ENCODE results near the gene NEMP1.

NEMP1 gene

GRCh38 chr12:57127726-57128518 is 49.3 kb upstream of the NEMP1 start, which contains the start of gene LRP1 (continued):
- TF ChIP-seq POU6F1 (CRISPR knock-in tag; IDR thresholded peaks at IDR 0.05; ENCODE audit: borderline replicate concordance, low read depth) (no peak), ZFP30 (CRISPR knock-in tag; IDR thresholded peaks at IDR 0.05) (no peak), OSR1 (CRISPR knock-in tag; IDR thresholded peaks at IDR 0.05) (no peak), TCF4 (CRISPR knock-in tag; IDR thresholded peaks at IDR 0.05; ENCODE audit: borderline replicate concordance) (no peak)

GRCh38 chr12:57127101-57127725 is 48.6 kb upstream of the NEMP1 start:
- no peak for TF ChIP-seq RARB (CRISPR knock-in tag; IDR thresholded peaks at IDR 0.05)
- no peak for TF ChIP-seq ISL1 (CRISPR knock-in tag; IDR thresholded peaks at IDR 0.05)
- TF ChIP-seq CSDC2 (CRISPR knock-in tag; IDR thresholded peaks at IDR 0.05): no peak
- TF ChIP-seq ZFP30 (CRISPR knock-in tag; IDR thresholded peaks at IDR 0.05): no peak
- TF ChIP-seq CSRNP3 (CRISPR knock-in tag; IDR thresholded peaks at IDR 0.05): no peak
- peak; percentile 48 for ATAC-seq

GRCh38 chr12:57126561-57126960 is 48.0 kb upstream of the NEMP1 start:
- TF ChIP-seq TCF4 (CRISPR knock-in tag; IDR thresholded peaks at IDR 0.05; ENCODE audit: borderline replicate concordance) (no peak), CSDC2 (CRISPR knock-in tag; IDR thresholded peaks at IDR 0.05) (no peak), RARB (CRISPR knock-in tag; IDR thresholded peaks at IDR 0.05) (no peak), ZNF565 (CRISPR knock-in tag; conservative IDR thresholded peaks at IDR 0.05; ENCODE audit: low read depth) (no peak), ZNF8 (CRISPR knock-in tag; IDR thresholded peaks at IDR 0.05) (no peak), PATZ1 (CRISPR knock-in tag; IDR thresholded peaks at IDR 0.05; ENCODE audit: borderline replicate concordance) (no peak), ZC3H10 (CRISPR knock-in tag; IDR thresholded peaks at IDR 0.05) (no peak), ISL1 (CRISPR knock-in tag; IDR thresholded peaks at IDR 0.05) (no peak), GLIS3 (CRISPR knock-in tag; IDR thresholded peaks at IDR 0.05) (no peak), ARNTL (CRISPR knock-in tag; IDR thresholded peaks at IDR 0.05; ENCODE audit: borderline replicate concordance, low read depth) (no peak)
- ATAC-seq: no peak

- TF ChIP-seq PATZ1 (CRISPR knock-in tag; IDR thresholded peaks at IDR 0.05; ENCODE audit: borderline replicate concordance): no peak
- no peak for TF ChIP-seq TOX (CRISPR knock-in tag; IDR thresholded peaks at IDR 0.05; ENCODE audit: borderline replicate concordance)
- TF ChIP-seq ZNF8 (CRISPR knock-in tag; IDR thresholded peaks at IDR 0.05): no peak
- no peak for TF ChIP-seq TSHZ2 (CRISPR knock-in tag; IDR thresholded peaks at IDR 0.05)
- TF ChIP-seq ZFP30 (CRISPR knock-in tag; IDR thresholded peaks at IDR 0.05): no peak
- no peak for TF ChIP-seq CSDC2 (CRISPR knock-in tag; IDR thresholded peaks at IDR 0.05)
- no peak for TF ChIP-seq OSR1 (CRISPR knock-in tag; IDR thresholded peaks at IDR 0.05)
- no peak for TF ChIP-seq RARB (CRISPR knock-in tag; IDR thresholded peaks at IDR 0.05)
- no peak for ATAC-seq
Observed at GRCh38 chr12:57126061-57126460, 47.5 kb upstream of the NEMP1 start.

All from SK-N-SH treated with all-trans-retinoic acid at 6 μM for 48 hours (cell line).